ENCODE data around the gene MAP4K2. TPM values are rescaled to one million over a fixed set of nuclear protein-coding genes. Genes with fewer than 3 reads are reported as not detected.

The MAP4K2 gene
- total and polyA plus RNA-seq, 8 donors = 6.1 to 24.0 (median 7.7) TPM

DNA sequence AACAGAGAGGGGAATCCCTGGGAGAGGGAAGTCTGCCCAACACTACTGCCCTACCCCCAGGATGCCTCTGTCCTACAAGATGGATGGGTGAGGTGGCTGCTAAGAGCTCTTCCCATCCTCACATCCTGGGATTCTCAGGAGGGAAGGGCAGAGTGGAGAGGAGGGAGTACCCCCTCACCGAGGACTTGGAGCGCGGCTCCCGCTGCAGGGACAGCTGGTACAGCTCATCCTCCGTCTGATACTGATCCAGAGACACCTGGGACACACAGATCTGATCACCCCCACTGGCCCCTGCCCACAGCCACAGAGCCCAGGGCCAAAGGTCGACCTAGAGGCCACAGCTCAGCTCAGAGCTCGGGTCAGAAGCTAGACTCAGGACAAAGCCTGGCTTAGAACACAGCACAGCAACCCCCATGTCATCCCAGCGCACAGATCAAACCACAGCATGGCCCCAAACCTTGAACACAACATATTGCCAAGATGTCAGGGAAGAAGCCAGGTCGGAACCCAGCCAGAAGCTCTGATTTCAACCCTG is 67.2 kb downstream of the MAP4K2 start:
- DNase-seq (peak in 1 of 6 donors; percentile 9), FAIRE-seq (no peak), ATAC-seq (no peak)
- Histone ChIP-seq H3K27ac (no peak overlapping the region), H3K27me3 (no peaks in the 10 kb centered on the region), H3K36me3 (no peaks in the 10 kb centered on the region), H3K9me3 (no peaks in the 10 kb centered on the region), H3K4me1 (no peaks in the 10 kb centered on the region), H3K4me3 (no peak overlapping the region)
- 79% methylated on average over 9 of the region's 9 CpGs for WGBS, 2 donors
- intact Hi-C loops (cut with DNase I) = no loop called here
- TF ChIP-seq, protein P1, sequence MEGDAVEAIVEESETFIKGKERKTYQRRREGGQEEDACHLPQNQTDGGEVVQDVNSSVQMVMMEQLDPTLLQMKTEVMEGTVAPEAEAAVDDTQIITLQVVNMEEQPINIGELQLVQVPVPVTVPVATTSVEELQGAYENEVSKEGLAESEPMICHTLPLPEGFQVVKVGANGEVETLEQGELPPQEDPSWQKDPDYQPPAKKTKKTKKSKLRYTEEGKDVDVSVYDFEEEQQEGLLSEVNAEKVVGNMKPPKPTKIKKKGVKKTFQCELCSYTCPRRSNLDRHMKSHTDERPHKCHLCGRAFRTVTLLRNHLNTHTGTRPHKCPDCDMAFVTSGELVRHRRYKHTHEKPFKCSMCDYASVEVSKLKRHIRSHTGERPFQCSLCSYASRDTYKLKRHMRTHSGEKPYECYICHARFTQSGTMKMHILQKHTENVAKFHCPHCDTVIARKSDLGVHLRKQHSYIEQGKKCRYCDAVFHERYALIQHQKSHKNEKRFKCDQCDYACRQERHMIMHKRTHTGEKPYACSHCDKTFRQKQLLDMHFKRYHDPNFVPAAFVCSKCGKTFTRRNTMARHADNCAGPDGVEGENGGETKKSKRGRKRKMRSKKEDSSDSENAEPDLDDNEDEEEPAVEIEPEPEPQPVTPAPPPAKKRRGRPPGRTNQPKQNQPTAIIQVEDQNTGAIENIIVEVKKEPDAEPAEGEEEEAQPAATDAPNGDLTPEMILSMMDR (IDR thresholded peaks at IDR 0.05) = no peak

Other genes with a start within 250 kb of the MAP4K2 start
- under 1 TPM in 4 of 6 donors, not detected in 2; 0.22 to 0.95 (median 0.35) TPM for gene SLC22A11, start 247.3 kb downstream of the MAP4K2 start, total RNA-seq
- gene SLC22A11, start 247.3 kb downstream of the MAP4K2 start, polyA plus RNA-seq = under 1 TPM; 0.09 to 0.27 TPM
- gene SLC22A12, start 212.0 kb downstream of the MAP4K2 start, total RNA-seq = not detected
- not detected for gene SLC22A12, start 212.0 kb downstream of the MAP4K2 start, polyA plus RNA-seq
- gene NRXN2, start 80.0 kb downstream of the MAP4K2 start, total RNA-seq = 10 to 100 TPM in 1 of 6 donors, 1 to 10 TPM in 4, under 1 TPM in 1; 0.69 to 10.8 (median 2.2) TPM
- gene NRXN2, start 80.0 kb downstream of the MAP4K2 start, polyA plus RNA-seq = 1 to 10 TPM in 1 of 2 donors, under 1 TPM in 1; 0.89 to 2.8 TPM
- 1 to 10 TPM in 5 of 6 donors, under 1 TPM in 1; 0.91 to 2.8 (median 2.2) TPM for gene RASGRP2, start 59.1 kb downstream of the MAP4K2 start, total RNA-seq
- gene RASGRP2, start 59.1 kb downstream of the MAP4K2 start, polyA plus RNA-seq = 10 to 100 TPM; 11.2 to 12.4 TPM
- under 1 TPM; 0.19 to 0.55 (median 0.42) TPM for gene PYGM, start 43.2 kb downstream of the MAP4K2 start, total RNA-seq
- 1 to 10 TPM; 1.2 to 1.3 TPM for gene PYGM, start 43.2 kb downstream of the MAP4K2 start, polyA plus RNA-seq
- 100 to 1,000 TPM in 5 of 6 donors, 10 to 100 TPM in 1; 99.8 to 153 (median 124) TPM for gene SF1, start 24.7 kb downstream of the MAP4K2 start, total RNA-seq
- 100 to 1,000 TPM; 140 to 181 TPM for gene SF1, start 24.7 kb downstream of the MAP4K2 start, polyA plus RNA-seq
- gene MEN1, start 7.3 kb upstream of the MAP4K2 start, total RNA-seq = 10 to 100 TPM in 5 of 6 donors, 1 to 10 TPM in 1; 8.7 to 21.2 (median 12.6) TPM
- gene MEN1, start 7.3 kb upstream of the MAP4K2 start, polyA plus RNA-seq = 10 to 100 TPM; 22.8 to 25.3 TPM
- 10 to 100 TPM in 5 of 6 donors, 1 to 10 TPM in 1; 9.7 to 16.8 (median 12.7) TPM for gene CDC42BPG, start 41.4 kb upstream of the MAP4K2 start, total RNA-seq
- 10 to 100 TPM; 11.6 to 23.8 TPM for gene CDC42BPG, start 41.4 kb upstream of the MAP4K2 start, polyA plus RNA-seq
- gene EHD1, start 75.4 kb upstream of the MAP4K2 start, total RNA-seq = 10 to 100 TPM; 13.8 to 22.1 (median 17.9) TPM
- 10 to 100 TPM; 10.1 to 10.6 TPM for gene EHD1, start 75.4 kb upstream of the MAP4K2 start, polyA plus RNA-seq
- gene ATG2A, start 114.0 kb upstream of the MAP4K2 start, total RNA-seq = 10 to 100 TPM; 13.3 to 18.4 (median 15.5) TPM
- gene ATG2A, start 114.0 kb upstream of the MAP4K2 start, polyA plus RNA-seq = 10 to 100 TPM; 33.1 to 34.1 TPM
- 10 to 100 TPM in 4 of 6 donors, 1 to 10 TPM in 2; 6.3 to 14.1 (median 10.7) TPM for gene PPP2R5B, start 121.5 kb upstream of the MAP4K2 start, total RNA-seq
- 10 to 100 TPM; 21.8 to 24.2 TPM for gene PPP2R5B, start 121.5 kb upstream of the MAP4K2 start, polyA plus RNA-seq
- 10 to 100 TPM in 5 of 6 donors, 1 to 10 TPM in 1; 9.5 to 16.3 (median 14.2) TPM for gene GPHA2, start 132.7 kb upstream of the MAP4K2 start, total RNA-seq
- 1 to 10 TPM; 4.2 to 5.1 TPM for gene GPHA2, start 132.7 kb upstream of the MAP4K2 start, polyA plus RNA-seq
- gene MAJIN, start 168.9 kb upstream of the MAP4K2 start, total RNA-seq = under 1 TPM in 3 of 6 donors, not detected in 3; 0.14 to 0.47 (median 0.26) TPM
- gene MAJIN, start 168.9 kb upstream of the MAP4K2 start, polyA plus RNA-seq = under 1 TPM; 0.19 to 0.27 TPM
- 1 to 10 TPM; 5.3 to 6.5 (median 5.7) TPM for gene BATF2, start 193.8 kb upstream of the MAP4K2 start, total RNA-seq
- gene BATF2, start 193.8 kb upstream of the MAP4K2 start, polyA plus RNA-seq = 1 to 10 TPM; 4.0 to 4.8 TPM
- 10 to 100 TPM; 27.8 to 47.0 (median 31.7) TPM for gene ARL2, start 210.9 kb upstream of the MAP4K2 start, total RNA-seq
- gene ARL2, start 210.9 kb upstream of the MAP4K2 start, polyA plus RNA-seq = 10 to 100 TPM; 60.0 to 79.1 TPM
- gene SNX15, start 224.2 kb upstream of the MAP4K2 start, total RNA-seq = 10 to 100 TPM in 3 of 6 donors, 1 to 10 TPM in 3; 8.7 to 18.3 (median 9.9) TPM
- gene SNX15, start 224.2 kb upstream of the MAP4K2 start, polyA plus RNA-seq = 10 to 100 TPM; 10.5 to 13.8 TPM
- 1 to 10 TPM; 3.5 to 5.5 (median 4.4) TPM for gene SAC3D1, start 238.0 kb upstream of the MAP4K2 start, total RNA-seq
- gene SAC3D1, start 238.0 kb upstream of the MAP4K2 start, polyA plus RNA-seq = 1 to 10 TPM; 4.9 to 7.3 TPM

Measured in pancreas (tissue), 10 donors.